Large intestine (tissue), 3 donors: Measurements from ENCODE around the gene GCNA. TPM values are rescaled to one million over a fixed set of nuclear protein-coding genes. Genes with fewer than 3 reads are reported as not detected.

Source experiments
- DNase-seq, 2 donors: peaks; one replicate each; pipeline versions ENCODE4 v3.0.0 to v3.0.0-alpha.2; 2013
- H3K27ac ChIP-seq: one replicate; pipeline ENCODE4 v1.5.1; 2013; ENCODE audit warnings: low read length
- H3K27me3 ChIP-seq: 2 replicates; pipeline ENCODE4 v1.6.1; 2013; ENCODE audit warnings: low read length; ENCODE audit not compliant: control insufficient read depth, insufficient read depth
- H3K36me3 ChIP-seq: 2 replicates; pipeline ENCODE4 v1.6.1; 2013; ENCODE audit warnings: low read length; ENCODE audit not compliant: control insufficient read depth, insufficient read depth
- H3K4me1 ChIP-seq: one replicate; pipeline ENCODE4 v1.6.1; 2013; ENCODE audit warnings: low read length; ENCODE audit not compliant: control insufficient read depth, insufficient read depth
- H3K4me3 ChIP-seq: one replicate; pipeline ENCODE4 v1.5.1; 2013; ENCODE audit warnings: low read length
- H3K9me3 ChIP-seq: one replicate; pipeline ENCODE4 v1.6.1; 2013; ENCODE audit warnings: mild to moderate bottlenecking, low read depth, low read length, moderate library complexity; ENCODE audit not compliant: control insufficient read depth
- WGBS: methylation state at CpG from one replicate; pipeline ENCODE4 v1.1.5; 2013; ENCODE audit warnings: low lambda C conversion rate; ENCODE audit not compliant: insufficient coverage; 5-methylcytosine and 5-hydroxymethylcytosine counted together
- polyA plus RNA-seq: library from polyadenylated mRNA; unstranded; fragments of 120-200 nt; gene quantifications from one replicate; pipeline ENCODE4 v1.2.1, GENCODE V29; 2013

The GCNA gene
- polyA plus RNA-seq, 1 donor, result 1.6 TPM

- Histone ChIP-seq H3K27me3 (no peaks in the 10 kb centered on the region), H3K4me3 (no peak overlapping the region), H3K27ac (peak overlapping the region; percentile 95), H3K4me1 (peaks cover 63% of the 10 kb centered on the region), H3K9me3 (no peaks in the 10 kb centered on the region), H3K36me3 (no peaks in the 10 kb centered on the region)
- DNase-seq, result peak in 1 of 2 donors; percentile 30
- no CpG with 5 or more reads among the region's 3 CpGs for WGBS
These were observed 45.5 kb downstream of the GCNA start for GRCh38 chrX:71623714-71624113.

- no peak overlapping the region for H3K4me3 ChIP-seq
- no peaks in the 10 kb centered on the region for H3K9me3 ChIP-seq
- peak overlapping the region; percentile 61 for H3K27ac ChIP-seq
- H3K4me1 ChIP-seq, result peaks cover 65% of the 10 kb centered on the region
- WGBS, result 6% methylated on average over 2 of the region's 5 CpGs
- no peaks in the 10 kb centered on the region for H3K27me3 ChIP-seq
- DNase-seq, result peak in 1 of 2 donors; percentile 62
- H3K36me3 ChIP-seq, result no peaks in the 10 kb centered on the region
These were observed 47.2 kb downstream of the GCNA start for GRCh38 chrX:71625471-71625870.

- no peaks in the 10 kb centered on the region for H3K27me3 ChIP-seq
- no CpG with 5 or more reads among the region's 6 CpGs for WGBS
- peaks cover 64% of the 10 kb centered on the region for H3K4me1 ChIP-seq
- no peaks in the 10 kb centered on the region for H3K9me3 ChIP-seq
- no peak overlapping the region for H3K4me3 ChIP-seq
- H3K27ac ChIP-seq, result peak overlapping the region; percentile 53
- no peaks in the 10 kb centered on the region for H3K36me3 ChIP-seq
- DNase-seq, result peak in 1 of 2 donors; percentile 48
These were observed 48.3 kb downstream of the GCNA start for GRCh38 chrX:71626576-71626975.

GRCh38 chrX:71627588-71628404 is 49.6 kb downstream of the GCNA start:
- Histone ChIP-seq H3K27me3 (no peaks in the 10 kb centered on the region), H3K36me3 (no peaks in the 10 kb centered on the region), H3K9me3 (no peaks in the 10 kb centered on the region), H3K4me3 (no peak overlapping the region), H3K4me1 (peaks cover 59% of the 10 kb centered on the region), H3K27ac (no peak overlapping the region)
- WGBS, result no CpG with 5 or more reads among the region's 14 CpGs
- peak in 1 of 2 donors; percentile 47 for DNase-seq

- Histone ChIP-seq H3K27me3 (no peaks in the 10 kb centered on the region), H3K9me3 (no peaks in the 10 kb centered on the region), H3K27ac (peak overlapping the region; percentile 39), H3K4me3 (no peak overlapping the region), H3K36me3 (no peaks in the 10 kb centered on the region), H3K4me1 (peaks cover 52% of the 10 kb centered on the region)
- peak in 1 of 2 donors; percentile 18 for DNase-seq
- no CpG with 5 or more reads among the region's 2 CpGs for WGBS
These were observed 51.2 kb downstream of the GCNA start for GRCh38 chrX:71629467-71629866.

- peak overlapping the region; percentile 66 for H3K27ac ChIP-seq
- no peaks in the 10 kb centered on the region for H3K9me3 ChIP-seq
- peak in 1 of 2 donors; percentile 67 for DNase-seq
- peaks cover 29% of the 10 kb centered on the region for H3K4me1 ChIP-seq
- no peak overlapping the region for H3K4me3 ChIP-seq
- H3K27me3 ChIP-seq, result no peaks in the 10 kb centered on the region
- no CpG with 5 or more reads among the region's 10 CpGs for whole genome bisulfite sequencing
- H3K36me3 ChIP-seq, result no peaks in the 10 kb centered on the region
These were observed 54.9 kb downstream of the GCNA start for GRCh38 chrX:71632923-71633657.

- Histone ChIP-seq H3K4me3 (no peak overlapping the region), H3K4me1 (peaks cover 24% of the 10 kb centered on the region), H3K27me3 (no peaks in the 10 kb centered on the region), H3K36me3 (no peaks in the 10 kb centered on the region), H3K27ac (no peak overlapping the region), H3K9me3 (no peaks in the 10 kb centered on the region)
- no peak for DNase-seq
- no CpG with 5 or more reads among the region's 6 CpGs for WGBS
These were observed 56.1 kb downstream of the GCNA start for GRCh38 chrX:71634366-71634765.

- H3K4me3 ChIP-seq, result no peak overlapping the region
- H3K27ac ChIP-seq, result no peak overlapping the region
- no CpG with 5 or more reads among the region's 9 CpGs for WGBS
- DNase-seq, result no peak
- no peaks in the 10 kb centered on the region for H3K36me3 ChIP-seq
- H3K27me3 ChIP-seq, result no peaks in the 10 kb centered on the region
- H3K9me3 ChIP-seq, result no peaks in the 10 kb centered on the region
- H3K4me1 ChIP-seq, result peaks cover 19% of the 10 kb centered on the region
These were observed 58.4 kb downstream of the GCNA start for GRCh38 chrX:71636438-71637252.

GRCh38 chrX:71637253-71637618 is 59.0 kb downstream of the GCNA start:
- H3K4me1 ChIP-seq, result peaks cover 19% of the 10 kb centered on the region
- no CpG with 5 or more reads among the region's 3 CpGs for WGBS
- H3K9me3 ChIP-seq, result no peaks in the 10 kb centered on the region
- no peaks in the 10 kb centered on the region for H3K36me3 ChIP-seq
- H3K27ac ChIP-seq, result no peak overlapping the region
- H3K27me3 ChIP-seq, result no peaks in the 10 kb centered on the region
- no peak for DNase-seq
- no peak overlapping the region for H3K4me3 ChIP-seq

GRCh38 chrX:71637848-71638247 is 59.6 kb downstream of the GCNA start:
- Histone ChIP-seq H3K4me3 (no peak overlapping the region), H3K36me3 (no peaks in the 10 kb centered on the region), H3K27me3 (no peaks in the 10 kb centered on the region), H3K4me1 (peaks cover 13% of the 10 kb centered on the region), H3K27ac (no peak overlapping the region), H3K9me3 (no peaks in the 10 kb centered on the region)
- DNase-seq, result no peak
- WGBS, result no CpG with 5 or more reads among the region's 4 CpGs
